Esophagus muscularis mucosa (tissue), 3 donors: ENCODE results near the gene FGF13.

ENCODE experiments used
- CTCF ChIP-seq, 3 experiments: fragments of 200-600 bp in 2 of 3; fragments of 450-650 bp in 1 of 3; sonication (generic) in 2 of 3; IDR thresholded peaks; one replicate each; pipeline ENCODE4 v1.5.1; 2017 to 2019; ENCODE audit warnings: antibody characterized with exemption in 3 of 3, mild to moderate bottlenecking in 2 of 3, moderate library complexity in 1 of 3
- POLR2A ChIP-seq: fragments of 450-650 bp; IDR thresholded peaks from one replicate; pipeline ENCODE4 v1.6.1; 2017; ENCODE audit warnings: antibody characterized with exemption, moderate library complexity, mild to moderate bottlenecking, low read depth

GRCh38 chrX:138683600-138683999 is 27.9 kb downstream of the FGF13 start:
- TF ChIP-seq CTCF (IDR thresholded peaks at IDR 0.05) (no peak), POLR2A (no peak)
